Aorta (tissue), 5 donors: ENCODE results near the gene FBH1. TPM values are rescaled to one million over a fixed set of nuclear protein-coding genes. Genes with fewer than 3 reads are reported as not detected.

Source experiments
- ATAC-seq: fragments of 200-7000 bp; cut with Tn5 transposase; one replicate; pipeline ENCODE4 v1.9.1; 2022; ENCODE audit warnings: moderate library complexity; ENCODE audit not compliant: low FRiP score
- DNase-seq, 2 donors: peaks; one replicate each; pipeline ENCODE4 v3.0.0-alpha.2; 2020
- H3K27ac ChIP-seq, 2 donors: one replicate each; pipeline ENCODE4 v1.5.1; 2013; ENCODE audit warnings: low read length in 2 of 2, mild to moderate bottlenecking in 2 of 2, moderate library complexity in 2 of 2, control low read depth in 1 of 2, inconsistent platforms in 1 of 2, low read depth in 1 of 2
- H3K27me3 ChIP-seq, 2 donors: one replicate each; pipeline ENCODE4 v1.6.1; 2013; ENCODE audit warnings: control low read depth in 1 of 2, low read length in 1 of 2, mild to moderate bottlenecking in 1 of 2, moderate library complexity in 1 of 2; ENCODE audit not compliant: insufficient read depth in 2 of 2, control insufficient read depth in 1 of 2
- H3K36me3 ChIP-seq, 2 donors: one replicate each; pipeline ENCODE4 v1.6.1; 2013; ENCODE audit warnings: control low read depth in 1 of 2, low read length in 1 of 2, mild to moderate bottlenecking in 1 of 2; ENCODE audit not compliant: insufficient read depth in 2 of 2, control insufficient read depth in 1 of 2
- H3K4me1 ChIP-seq, 2 donors: one replicate each; pipeline ENCODE4 v1.6.1; 2013; ENCODE audit warnings: low read length in 2 of 2, control low read depth in 1 of 2, mild to moderate bottlenecking in 1 of 2, moderate library complexity in 1 of 2; ENCODE audit not compliant: insufficient read depth in 2 of 2, control insufficient read depth in 1 of 2
- H3K4me3 ChIP-seq, 2 donors: one replicate each; pipeline ENCODE4 v1.5.1; 2013; ENCODE audit warnings: low read length in 2 of 2, control low read depth in 1 of 2, mild to moderate bottlenecking in 1 of 2
- H3K9me3 ChIP-seq: one replicate; pipeline ENCODE4 v1.6.1; 2013; ENCODE audit warnings: mild to moderate bottlenecking, low read length; ENCODE audit not compliant: control insufficient read depth
- WGBS, 2 donors: extraction: QIAGEN DNeasy Blood & Tissue Kit; methylation state at CpG; one replicate each; pipeline ENCODE4 v1.1.7; 2013; 5-methylcytosine and 5-hydroxymethylcytosine counted together
- intact Hi-C, 2 donors: fragments of 100-400 bp; cut with DNase I; formaldehyde crosslinking; loops; one replicate each; pipeline versions ENCODE4 v1.14.2 to v1.15.0; 2022
- polyA plus RNA-seq, 2 donors: library from polyadenylated mRNA; stranded (reverse); fragments of 200-250 nt; gene quantifications; one replicate each; pipeline ENCODE4 v1.2.3, GENCODE V29; 2013
- total RNA-seq, 2 donors: library from RNA; stranded (reverse); fragmentation: NEBNext Ultra II Directional; extraction: Animal tissue kit (Norgen Biotek cat#: 25700); gene quantifications; one replicate each; pipeline ENCODE4 v1.2.1, GENCODE V29; 2021
- donor health status: healthy with polysubstance abuse.
- donor health status: Bipolar disorder and iron deficiency.
- donor health status: DM: no; HTN: no; CAD: no.
- donor health status: DM: no; HTN: no; CAD: no.
- donor health status: DM: yes; HTN: yes; CAD: no.

The FBH1 gene
- total and polyA plus RNA-seq, 4 donors, result 36.9 to 110 (median 104) TPM

DNA sequence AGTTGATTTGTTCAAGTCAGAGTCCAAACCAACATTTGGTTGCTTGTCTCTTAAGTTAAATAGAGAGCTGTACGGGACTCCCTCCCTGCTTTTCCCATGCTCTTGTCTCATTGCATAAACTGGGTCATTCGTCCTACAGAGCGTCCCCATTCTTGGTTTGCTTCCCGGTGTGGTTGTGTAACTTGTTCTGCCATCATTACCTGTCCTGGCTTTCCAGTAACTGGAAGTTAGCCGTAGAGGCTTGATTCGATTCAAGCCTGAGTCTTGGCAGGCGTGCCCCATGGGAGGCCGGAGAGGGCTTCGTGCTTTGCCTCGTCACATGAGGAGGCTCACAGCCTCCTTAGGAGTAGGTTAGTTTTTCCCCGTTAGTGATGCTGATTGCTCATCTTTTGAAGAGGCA lies 40.2 kb downstream of the FBH1 start:
- H3K27me3 ChIP-seq, result no peaks in the 10 kb centered on the region
- ATAC-seq, result no peak
- peaks cover 5 to 11% of the 10 kb centered on the region in 2 donors for H3K36me3 ChIP-seq
- H3K4me3 ChIP-seq, result no peak overlapping the region
- no peaks in the 10 kb centered on the region for H3K9me3 ChIP-seq
- no peak overlapping the region for H3K27ac ChIP-seq
- H3K4me1 ChIP-seq, result peaks cover 0 to 3% of the 10 kb centered on the region in 2 donors
- WGBS, 2 donors, result 89 to 92% methylated on average over 11 of the region's 11 CpGs
- DNase-seq, result no peak
- intact Hi-C loops, result no loop called here

DNA sequence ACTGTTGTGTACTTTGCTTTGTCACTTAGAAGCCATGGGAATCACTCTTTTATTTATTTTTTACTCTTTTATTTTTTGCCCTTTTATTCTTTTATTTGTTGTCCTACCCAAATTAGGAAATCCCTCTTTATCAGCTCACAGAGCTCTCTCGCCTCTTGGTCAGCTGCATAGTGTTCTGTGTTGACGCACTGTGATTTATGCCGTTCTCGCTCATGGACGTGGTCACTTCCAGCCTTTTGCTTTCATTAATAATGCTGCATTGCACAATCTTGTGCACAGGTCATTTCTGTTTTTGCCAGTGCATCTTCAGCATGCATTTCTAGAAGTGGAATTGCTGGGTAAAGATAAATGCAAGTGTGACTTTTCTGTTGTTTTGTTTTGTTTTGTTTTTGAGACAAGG lies 42.3 kb downstream of the FBH1 start:
- DNase-seq, result no peak
- 69 to 75% methylated on average over 5 of the region's 5 CpGs for WGBS, 2 donors
- ATAC-seq, result peak; percentile 78

GRCh38 chr10:5933909-5934546 lies 44.0 kb downstream of the FBH1 start:
- no peaks in the 10 kb centered on the region for H3K4me1 ChIP-seq
- ATAC-seq (no peak), DNase-seq (peak in 1 of 2 donors; percentile 7)
- H3K4me3 ChIP-seq, result no peak overlapping the region
- intact Hi-C loops, result no loop called here
- H3K27ac ChIP-seq, result no peak overlapping the region
- no peaks in the 10 kb centered on the region for H3K9me3 ChIP-seq
- H3K36me3 ChIP-seq, result peaks cover 7 to 11% of the 10 kb centered on the region in 2 donors
- H3K27me3 ChIP-seq, result no peaks in the 10 kb centered on the region
- 90 to 91% methylated on average over 14 of the region's 14 CpGs for WGBS, 2 donors

More for the DNA sequence above, 42.3 kb downstream of the FBH1 start:
- no peaks in the 10 kb centered on the region for H3K27me3 ChIP-seq
- H3K4me3 ChIP-seq, result no peak overlapping the region
- no peak overlapping the region for H3K27ac ChIP-seq
- no peaks in the 10 kb centered on the region for H3K9me3 ChIP-seq
- H3K36me3 ChIP-seq, result peaks cover 9 to 13% of the 10 kb centered on the region in 2 donors
- intact Hi-C loops, result no loop called here
- H3K4me1 ChIP-seq, result no peaks in the 10 kb centered on the region

GRCh38 chr10:5935628-5936027 lies 45.6 kb downstream of the FBH1 start:
- WGBS, 2 donors, result 90 to 91% methylated on average over 10 of the region's 10 CpGs
- peak in 1 of 2 donors; percentile 60 for DNase-seq
- intact Hi-C loops, result no loop called here
- H3K27me3 ChIP-seq, result no peaks in the 10 kb centered on the region
- peaks cover 6 to 7% of the 10 kb centered on the region in 2 donors for H3K36me3 ChIP-seq
- H3K27ac ChIP-seq, result no peak overlapping the region
- no peak for ATAC-seq
- H3K9me3 ChIP-seq, result no peaks in the 10 kb centered on the region
- no peaks in the 10 kb centered on the region for H3K4me1 ChIP-seq
- no peak overlapping the region for H3K4me3 ChIP-seq

DNA sequence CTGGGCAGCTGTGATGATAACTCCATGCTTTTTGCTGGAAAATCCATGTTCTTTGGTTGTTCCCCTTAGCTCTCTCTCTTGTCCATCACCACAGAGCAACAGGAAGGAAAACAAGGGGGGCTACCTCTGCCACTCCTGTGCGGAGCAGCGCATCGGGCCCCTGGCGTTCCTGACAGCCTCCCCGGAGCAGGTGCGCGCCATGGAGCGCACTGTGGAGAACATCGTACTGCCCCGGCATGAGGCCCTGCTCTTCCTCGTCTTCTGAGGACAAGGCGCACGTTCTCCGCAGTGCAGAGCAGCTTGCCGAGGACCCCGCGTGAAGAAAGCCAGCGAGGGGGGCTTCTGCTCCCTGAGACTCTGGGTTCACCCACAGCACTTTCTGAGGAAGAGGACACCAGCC lies 47.0 kb downstream of the FBH1 start:
- H3K27ac ChIP-seq, result no peak overlapping the region
- no peaks in the 10 kb centered on the region for H3K27me3 ChIP-seq
- no peak for ATAC-seq
- H3K4me1 ChIP-seq, result no peaks in the 10 kb centered on the region
- WGBS, 2 donors, result 95 to 97% methylated on average over 18 of the region's 18 CpGs
- H3K36me3 ChIP-seq, result peaks cover 5% of the 10 kb centered on the region in 2 donors
- intact Hi-C loops, result no loop called here
- H3K4me3 ChIP-seq, result no peak overlapping the region
- DNase-seq, result peak in 1 of 2 donors; percentile 59
- H3K9me3 ChIP-seq, result no peaks in the 10 kb centered on the region

- Histone ChIP-seq H3K36me3 (peaks cover 4 to 5% of the 10 kb centered on the region in 2 donors), H3K27ac (no peak overlapping the region), H3K9me3 (no peaks in the 10 kb centered on the region), H3K4me3 (no peak overlapping the region), H3K4me1 (no peaks in the 10 kb centered on the region), H3K27me3 (no peaks in the 10 kb centered on the region)
- ATAC-seq, result no peak
- 91 to 92% methylated on average over 12 of the region's 12 CpGs for WGBS, 2 donors
- DNase-seq, result peak in 1 of 2 donors; percentile 51
- intact Hi-C loops, result no loop called here
These were observed 48.2 kb downstream of the FBH1 start for GRCh38 chr10:5938291-5938690.

GRCh38 chr10:5940807-5941218 lies 50.8 kb downstream of the FBH1 start:
- intact Hi-C loops, result loop anchor here in 1 of 2 donors (10.0 kb wide), 1 partner anchor 74 kb away; no protein-coding TSS in a partner anchor
- no peak for DNase-seq
- 68 to 75% methylated on average over 6 of the region's 6 CpGs for WGBS, 2 donors
- Histone ChIP-seq H3K9me3 (no peaks in the 10 kb centered on the region), H3K36me3 (peaks cover 2 to 4% of the 10 kb centered on the region in 2 donors), H3K4me1 (no peaks in the 10 kb centered on the region), H3K27ac (no peak overlapping the region), H3K4me3 (no peak overlapping the region), H3K27me3 (no peaks in the 10 kb centered on the region)
- no peak for ATAC-seq

DNA sequence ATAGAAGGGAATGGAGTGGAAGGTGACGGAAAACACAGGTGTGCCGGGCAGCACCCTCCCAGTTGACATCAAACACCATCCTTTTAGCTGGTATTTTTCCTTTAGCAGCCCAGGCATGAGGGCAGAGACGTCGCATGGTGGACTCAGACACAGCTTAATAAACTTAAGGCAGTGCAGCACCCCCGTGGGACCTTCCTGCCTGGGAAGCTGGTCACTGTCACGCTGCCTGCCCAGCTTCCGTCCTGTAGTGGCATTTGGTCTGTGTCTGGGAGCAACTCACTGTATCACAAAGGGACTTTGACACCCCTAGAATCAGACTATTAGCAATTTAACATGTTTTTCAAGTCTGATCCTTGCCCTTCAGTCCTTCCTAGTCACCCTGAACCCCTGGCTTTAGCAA lies 51.5 kb downstream of the FBH1 start:
- Histone ChIP-seq H3K4me1 (no peaks in the 10 kb centered on the region), H3K27ac (no peak overlapping the region), H3K27me3 (no peaks in the 10 kb centered on the region), H3K4me3 (no peak overlapping the region), H3K9me3 (no peaks in the 10 kb centered on the region), H3K36me3 (peaks cover 0 to under 1% of the 10 kb centered on the region in 2 donors)
- 75 to 76% methylated on average over 7 of the region's 7 CpGs for WGBS, 2 donors
- ATAC-seq, result no peak
- peak; percentile 33 to 64 for DNase-seq
- intact Hi-C loops, result loop anchor here in 1 of 2 donors (10.0 kb wide), 1 partner anchor 73 kb away; no protein-coding TSS in a partner anchor

DNA sequence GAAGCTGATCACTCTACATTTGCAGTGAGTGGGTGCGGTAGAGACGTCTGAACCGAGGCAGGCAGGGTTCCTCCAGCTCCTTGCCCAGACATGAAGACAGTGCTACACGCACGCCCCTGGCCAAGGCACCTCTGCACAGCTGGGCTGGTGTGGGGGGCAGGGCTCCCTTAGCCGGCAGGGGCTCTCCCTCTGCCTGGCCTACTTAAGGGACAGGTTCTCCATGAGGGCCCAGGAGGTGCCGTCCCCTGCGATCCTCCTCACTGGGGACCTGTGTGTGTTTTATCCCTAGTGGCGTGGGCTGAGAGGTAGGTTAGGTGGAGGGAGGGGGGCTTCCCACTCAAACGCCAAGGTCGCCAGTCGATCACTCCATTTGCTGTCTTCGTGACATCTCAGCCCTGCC lies 52.0 kb downstream of the FBH1 start:
- no peak overlapping the region for H3K4me3 ChIP-seq
- intact Hi-C loops, result loop anchor here in 1 of 2 donors (10.0 kb wide), 1 partner anchor 73 kb away; no protein-coding TSS in a partner anchor

More for the DNA sequence above, 52.0 kb downstream of the FBH1 start:
- peak in 1 of 2 donors; percentile 74 for DNase-seq
- H3K27ac ChIP-seq, result no peak overlapping the region
- WGBS, 2 donors, result 82 to 86% methylated on average over 13 of the region's 13 CpGs
- H3K9me3 ChIP-seq, result no peaks in the 10 kb centered on the region
- no peaks in the 10 kb centered on the region for H3K36me3 ChIP-seq
- no peaks in the 10 kb centered on the region for H3K27me3 ChIP-seq
- H3K4me1 ChIP-seq, result no peaks in the 10 kb centered on the region
- no peak for ATAC-seq
